Measurements from ENCODE around the gene MIB1.

DNA sequence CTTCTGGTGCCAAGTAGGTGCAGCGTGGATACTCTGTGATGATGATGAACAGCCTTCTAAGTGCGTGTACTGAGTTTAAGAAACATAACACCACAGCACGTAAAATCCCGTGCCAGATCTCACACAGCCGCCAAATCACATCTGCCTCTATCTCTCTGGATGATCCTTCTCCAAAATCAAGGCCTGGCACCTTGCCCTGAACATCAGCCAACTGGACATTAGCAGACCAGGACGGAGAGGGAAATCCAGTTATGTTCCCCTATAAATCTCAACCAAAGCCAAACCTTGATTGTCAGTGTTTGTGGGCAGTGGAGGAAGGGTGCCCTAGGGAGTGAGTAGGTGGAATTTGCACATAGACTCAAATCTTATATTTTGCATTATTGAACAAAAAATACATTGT is 164.3 kb downstream of the MIB1 start:
- TF ChIP-seq, protein P1, sequence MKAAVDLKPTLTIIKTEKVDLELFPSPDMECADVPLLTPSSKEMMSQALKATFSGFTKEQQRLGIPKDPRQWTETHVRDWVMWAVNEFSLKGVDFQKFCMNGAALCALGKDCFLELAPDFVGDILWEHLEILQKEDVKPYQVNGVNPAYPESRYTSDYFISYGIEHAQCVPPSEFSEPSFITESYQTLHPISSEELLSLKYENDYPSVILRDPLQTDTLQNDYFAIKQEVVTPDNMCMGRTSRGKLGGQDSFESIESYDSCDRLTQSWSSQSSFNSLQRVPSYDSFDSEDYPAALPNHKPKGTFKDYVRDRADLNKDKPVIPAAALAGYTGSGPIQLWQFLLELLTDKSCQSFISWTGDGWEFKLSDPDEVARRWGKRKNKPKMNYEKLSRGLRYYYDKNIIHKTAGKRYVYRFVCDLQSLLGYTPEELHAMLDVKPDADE (conservative IDR thresholded peaks at IDR 0.05; ENCODE audit: control insufficient read depth, low read depth, low read length) = no peak
- TF ChIP-seq NBN (IDR thresholded peaks at IDR 0.05; ENCODE audit: low read depth) = no peak
- TF ChIP-seq HNRNPLL (IDR thresholded peaks at IDR 0.05; ENCODE audit: low read depth, low read length, poor library complexity, severe bottlenecking) = no peak
- no peak for TF ChIP-seq PPARD (CRISPR knock-in tag; IDR thresholded peaks at IDR 0.05)
- TF ChIP-seq HDAC6 (IDR thresholded peaks at IDR 0.05; ENCODE audit: low read depth, low read length) = no peak
- TF ChIP-seq ZNF75A (CRISPR knock-in tag; IDR thresholded peaks at IDR 0.05) = no peak
